ENCODE data around the gene SUCLG1. TPM values are rescaled to one million over a fixed set of nuclear protein-coding genes. Genes with fewer than 3 reads are reported as not detected.
"Not testable (repeated sequence)": the region's sequence is repeated elsewhere in the genome, so short reads cannot be mapped to it uniquely, and the experiment has no call there.

The SUCLG1 gene
- total RNA-seq, 4 donors from 2014 or later = 32.5 to 64.1 (median 54.1) TPM

GRCh38 chr2:84409531-84409930 is 49.5 kb downstream of the SUCLG1 start:
- intact Hi-C loops (cut with DNase I; ENCODE audit: low total_unique reads) = no loop called here
- DNase-seq = no peak
- Histone ChIP-seq H3K27me3 (no peaks in the 10 kb centered on the region), H3K9me3 (no peaks in the 10 kb centered on the region), H3K27ac (no peak overlapping the region), H3K36me3 (no peaks in the 10 kb centered on the region), H3K4me3 (no peak overlapping the region), H3K4me1 (no peaks in the 10 kb centered on the region)
- TF ChIP-seq CTCF (IDR thresholded peaks at IDR 0.05) = no peak
- no peak for TF ChIP-seq POLR2A (IDR thresholded peaks at IDR 0.05)

- H3K27ac ChIP-seq; intact Hi-C loops (cut with DNase I; ENCODE audit: low total_unique reads); H3K4me3 ChIP-seq; H3K27me3 ChIP-seq; H3K36me3 ChIP-seq; H3K4me1 ChIP-seq; DNase-seq; H3K9me3 ChIP-seq: not testable (repeated sequence)
Measured at GRCh38 chr2:84402111-84402510, 57.0 kb downstream of the SUCLG1 start.

GRCh38 chr2:84399839-84400238 is 59.2 kb downstream of the SUCLG1 start:
- DNase-seq; H3K4me1 ChIP-seq; intact Hi-C loops (cut with DNase I; ENCODE audit: low total_unique reads); H3K9me3 ChIP-seq; H3K27ac ChIP-seq; H3K4me3 ChIP-seq; H3K27me3 ChIP-seq; H3K36me3 ChIP-seq: not testable (repeated sequence)

GRCh38 chr2:84395820-84396219 is 63.3 kb downstream of the SUCLG1 start:
- Histone ChIP-seq H3K4me3 (no peak overlapping the region), H3K27ac (no peak overlapping the region), H3K36me3 (no peaks in the 10 kb centered on the region), H3K4me1 (no peaks in the 10 kb centered on the region), H3K9me3 (no peaks in the 10 kb centered on the region), H3K27me3 (no peaks in the 10 kb centered on the region)
- intact Hi-C loops (cut with DNase I; ENCODE audit: low total_unique reads) = no loop called here
- DNase-seq = no peak
- no peak for TF ChIP-seq POLR2A (IDR thresholded peaks at IDR 0.05)
- no peak for TF ChIP-seq CTCF (IDR thresholded peaks at IDR 0.05)

- Histone ChIP-seq H3K27me3 (no peaks in the 10 kb centered on the region), H3K9me3 (no peaks in the 10 kb centered on the region), H3K27ac (no peak overlapping the region), H3K4me1 (no peaks in the 10 kb centered on the region), H3K4me3 (no peak overlapping the region), H3K36me3 (no peaks in the 10 kb centered on the region)
- no peak for TF ChIP-seq CTCF (IDR thresholded peaks at IDR 0.05)
- TF ChIP-seq POLR2A (IDR thresholded peaks at IDR 0.05) = no peak
- intact Hi-C loops (cut with DNase I; ENCODE audit: low total_unique reads) = no loop called here
- no peak for DNase-seq
Measured at GRCh38 chr2:84394628-84395027, 64.5 kb downstream of the SUCLG1 start.

GRCh38 chr2:84393829-84394228 is 65.3 kb downstream of the SUCLG1 start:
- DNase-seq = no peak
- Histone ChIP-seq H3K27ac (no peak overlapping the region), H3K9me3 (no peaks in the 10 kb centered on the region), H3K27me3 (no peaks in the 10 kb centered on the region), H3K4me1 (no peaks in the 10 kb centered on the region), H3K4me3 (no peak overlapping the region), H3K36me3 (no peaks in the 10 kb centered on the region)
- TF ChIP-seq POLR2A (IDR thresholded peaks at IDR 0.05) = no peak
- TF ChIP-seq CTCF (IDR thresholded peaks at IDR 0.05) = no peak
- intact Hi-C loops (cut with DNase I; ENCODE audit: low total_unique reads) = no loop called here
